ENCODE data around the gene AUH. TPM values are rescaled to one million over a fixed set of nuclear protein-coding genes. Genes with fewer than 3 reads are reported as not detected.
A peak's percentile ranks its signal among the peaks of the same experiment; 100 is the strongest.

Gene AUH
- total and polyA plus RNA-seq, 10 of the 15 experiments (the other 5 are each of a cell fraction or from before 2014, with no cell fraction given) = 1.7 to 7.3 (median 4.6) TPM

DNA sequence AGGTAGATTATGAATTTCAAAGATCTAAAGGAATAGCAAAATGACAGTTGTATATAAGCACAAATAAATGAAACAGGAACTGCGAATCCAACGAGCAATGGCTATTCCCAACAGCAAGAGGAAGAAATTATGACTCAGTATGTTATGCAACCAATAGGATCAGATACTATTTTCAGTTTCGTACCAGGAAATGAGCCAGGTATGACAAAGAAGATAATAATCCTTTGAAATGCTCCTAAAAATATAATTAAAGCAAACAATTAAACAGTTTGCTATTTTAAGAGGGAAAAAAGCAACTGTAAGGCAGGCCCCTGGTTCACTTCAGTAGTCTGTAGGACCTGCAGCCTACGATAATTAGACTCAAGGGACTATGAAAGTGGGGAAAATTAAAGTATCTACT, 58.9 kb downstream of the AUH start (continued):
- TF ChIP-seq NFIC (IDR thresholded peaks at IDR 0.05; ENCODE audit: low read depth, low read length) (peak; percentile 29; the same call in 1 of the 2 replicates), JUNB (IDR thresholded peaks at IDR 0.05) (peak; percentile 27; the same call in 1 of the 2 replicates), HCFC1 (IDR thresholded peaks at IDR 0.05; ENCODE audit: low read length) (no peak), SPI1 (IDR thresholded peaks at IDR 0.05; ENCODE audit: borderline replicate concordance, insufficient read depth, low read depth, low read length) (peak; percentile 27; the same call in 1 of the 2 replicates), ETV6 (conservative IDR thresholded peaks at IDR 0.05 in 1 of 2, IDR thresholded peaks at IDR 0.05 in 1 of 2; ENCODE audit: borderline replicate concordance in 1 of 2, low read depth in 1 of 2) (no peak)
- TF ChIP-seq, protein P1, sequence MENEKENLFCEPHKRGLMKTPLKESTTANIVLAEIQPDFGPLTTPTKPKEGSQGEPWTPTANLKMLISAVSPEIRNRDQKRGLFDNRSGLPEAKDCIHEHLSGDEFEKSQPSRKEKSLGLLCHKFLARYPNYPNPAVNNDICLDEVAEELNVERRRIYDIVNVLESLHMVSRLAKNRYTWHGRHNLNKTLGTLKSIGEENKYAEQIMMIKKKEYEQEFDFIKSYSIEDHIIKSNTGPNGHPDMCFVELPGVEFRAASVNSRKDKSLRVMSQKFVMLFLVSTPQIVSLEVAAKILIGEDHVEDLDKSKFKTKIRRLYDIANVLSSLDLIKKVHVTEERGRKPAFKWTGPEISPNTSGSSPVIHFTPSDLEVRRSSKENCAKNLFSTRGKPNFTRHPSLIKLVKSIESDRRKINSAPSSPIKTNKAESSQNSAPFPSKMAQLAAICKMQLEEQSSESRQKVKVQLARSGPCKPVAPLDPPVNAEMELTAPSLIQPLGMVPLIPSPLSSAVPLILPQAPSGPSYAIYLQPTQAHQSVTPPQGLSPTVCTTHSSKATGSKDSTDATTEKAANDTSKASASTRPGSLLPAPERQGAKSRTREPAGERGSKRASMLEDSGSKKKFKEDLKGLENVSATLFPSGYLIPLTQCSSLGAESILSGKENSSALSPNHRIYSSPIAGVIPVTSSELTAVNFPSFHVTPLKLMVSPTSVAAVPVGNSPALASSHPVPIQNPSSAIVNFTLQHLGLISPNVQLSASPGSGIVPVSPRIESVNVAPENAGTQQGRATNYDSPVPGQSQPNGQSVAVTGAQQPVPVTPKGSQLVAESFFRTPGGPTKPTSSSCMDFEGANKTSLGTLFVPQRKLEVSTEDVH (IDR thresholded peaks at IDR 0.05; ENCODE audit: low read depth, partially characterized antibody) = no peak

DNA sequence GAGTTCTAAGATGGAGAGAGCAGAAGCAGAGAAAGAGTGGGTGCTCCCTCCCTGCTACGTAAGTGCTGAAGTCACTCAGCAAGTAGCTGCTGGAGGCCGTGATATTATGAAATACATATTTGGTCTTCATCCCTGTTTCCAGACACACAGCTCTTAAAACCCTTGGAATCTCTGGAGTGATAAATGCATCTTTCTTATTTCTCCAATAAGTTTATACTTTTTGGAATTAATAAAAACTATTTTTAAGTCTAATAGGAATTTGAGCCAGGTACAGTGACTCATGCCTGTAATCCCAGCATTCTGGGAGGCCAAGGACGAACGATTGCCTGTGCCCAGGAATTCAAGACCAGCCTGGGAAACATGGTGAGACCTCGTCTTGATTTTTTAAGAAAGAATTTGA, 60.6 kb downstream of the AUH start:
- FAIRE-seq (no peak), ATAC-seq (no peak), DNase-seq (ENCODE audit: low read depth, low spot score) (no peak)
- no peaks in the 10 kb centered on the region; a peak in 1 of 4 replicates for H3K36me3 ChIP-seq (ENCODE audit: control insufficient read depth in 2 of 2, insufficient read depth in 2 of 2, low read length in 1 of 2)
- no peak overlapping the region for H3K27ac ChIP-seq (ENCODE audit: control insufficient read depth, insufficient read depth)
- 97% methylated on average over 5 of the region's 5 CpGs for WGBS (ENCODE audit: insufficient coverage, insufficient replicate concordance, low lambda C conversion rate, missing lambda C conversion rate)
- ChIA-PET CTCF (no interaction called here), SMC1A (ENCODE audit: uncharacterized antibody, unreplicated experiment) (interaction anchor here (0.6 kb wide), 1 partner anchor 160 kb away, joined by 3 read pairs; no protein-coding TSS in a partner anchor), POLR2A (interaction anchor here (0.6 kb wide), 1 partner anchor 13 kb away, joined by 3 read pairs; no protein-coding TSS in a partner anchor), RAD21 (ENCODE audit: unreplicated experiment) (interaction anchor here (0.6 kb wide), 1 partner anchor 386 kb away, joined by 5 read pairs; no protein-coding TSS in a partner anchor)
- H3K27me3 ChIP-seq (replicated peaks in 1 of 2; ENCODE audit: control insufficient read depth in 2 of 2, insufficient read depth in 2 of 2, low read length in 1 of 2) = no peaks in the 10 kb centered on the region; a peak in 1 of 4 replicates
- in situ Hi-C loops (cut with MboI) = no loop called here
- no peaks in the 10 kb centered on the region for H3K9me3 ChIP-seq (replicated peaks; ENCODE audit: control insufficient read depth, insufficient read depth, low read length)
- H3K79me2 ChIP-seq (ENCODE audit: control insufficient read depth, insufficient read depth, low read length) = no peaks in the 10 kb centered on the region
- TF ChIP-seq FOXK2 (IDR thresholded peaks at IDR 0.05) (no peak), EZH2 (IDR thresholded peaks at IDR 0.05; ENCODE audit: borderline replicate concordance, control insufficient read depth, low read depth, low read length) (no peak), CBX5 (IDR thresholded peaks at IDR 0.05; ENCODE audit: low read depth) (no peak), STAT1 (conservative IDR thresholded peaks at IDR 0.05) (no peak), EP300 (IDR thresholded peaks at IDR 0.05; ENCODE audit: borderline replicate concordance in 1 of 2, control insufficient read depth in 1 of 2, low read depth in 2 of 2, low read length in 2 of 2) (no peak)
- TF ChIP-seq, protein P2, sequence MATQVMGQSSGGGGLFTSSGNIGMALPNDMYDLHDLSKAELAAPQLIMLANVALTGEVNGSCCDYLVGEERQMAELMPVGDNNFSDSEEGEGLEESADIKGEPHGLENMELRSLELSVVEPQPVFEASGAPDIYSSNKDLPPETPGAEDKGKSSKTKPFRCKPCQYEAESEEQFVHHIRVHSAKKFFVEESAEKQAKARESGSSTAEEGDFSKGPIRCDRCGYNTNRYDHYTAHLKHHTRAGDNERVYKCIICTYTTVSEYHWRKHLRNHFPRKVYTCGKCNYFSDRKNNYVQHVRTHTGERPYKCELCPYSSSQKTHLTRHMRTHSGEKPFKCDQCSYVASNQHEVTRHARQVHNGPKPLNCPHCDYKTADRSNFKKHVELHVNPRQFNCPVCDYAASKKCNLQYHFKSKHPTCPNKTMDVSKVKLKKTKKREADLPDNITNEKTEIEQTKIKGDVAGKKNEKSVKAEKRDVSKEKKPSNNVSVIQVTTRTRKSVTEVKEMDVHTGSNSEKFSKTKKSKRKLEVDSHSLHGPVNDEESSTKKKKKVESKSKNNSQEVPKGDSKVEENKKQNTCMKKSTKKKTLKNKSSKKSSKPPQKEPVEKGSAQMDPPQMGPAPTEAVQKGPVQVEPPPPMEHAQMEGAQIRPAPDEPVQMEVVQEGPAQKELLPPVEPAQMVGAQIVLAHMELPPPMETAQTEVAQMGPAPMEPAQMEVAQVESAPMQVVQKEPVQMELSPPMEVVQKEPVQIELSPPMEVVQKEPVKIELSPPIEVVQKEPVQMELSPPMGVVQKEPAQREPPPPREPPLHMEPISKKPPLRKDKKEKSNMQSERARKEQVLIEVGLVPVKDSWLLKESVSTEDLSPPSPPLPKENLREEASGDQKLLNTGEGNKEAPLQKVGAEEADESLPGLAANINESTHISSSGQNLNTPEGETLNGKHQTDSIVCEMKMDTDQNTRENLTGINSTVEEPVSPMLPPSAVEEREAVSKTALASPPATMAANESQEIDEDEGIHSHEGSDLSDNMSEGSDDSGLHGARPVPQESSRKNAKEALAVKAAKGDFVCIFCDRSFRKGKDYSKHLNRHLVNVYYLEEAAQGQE (IDR thresholded peaks at IDR 0.05; ENCODE audit: low read depth, low read length) = no peak
- no peak overlapping the region for H3K9ac ChIP-seq (ENCODE audit: control insufficient read depth, insufficient read depth, low read length)
- H3K4me1 ChIP-seq (ENCODE audit: control insufficient read depth, insufficient read depth, low read length) = peaks cover 9% of the 10 kb centered on the region
- no peak overlapping the region for H3K4me2 ChIP-seq (ENCODE audit: control insufficient read depth, insufficient read depth)
- no TSS peak for BruUV-seq (replicated peaks)
- intact Hi-C loops (cut with micrococcal nuclease; ENCODE audit: unreplicated experiment) = no loop called here
- no peak overlapping the region for H2AFZ ChIP-seq (ENCODE audit: control insufficient read depth, low read depth, low read length)
- H4K20me1 ChIP-seq (ENCODE audit: control insufficient read depth, insufficient read depth) = no peaks in the 10 kb centered on the region
- no peak overlapping the region for H3K4me3 ChIP-seq
